Smooth muscle cell (in vitro differentiated cells): Measurements from ENCODE around the gene RO60. TPM values are rescaled to one million over a fixed set of nuclear protein-coding genes. Genes with fewer than 3 reads are reported as not detected.

ENCODE experiments used
- DNase-seq: peaks from one replicate; lab custom pipeline; 2025; ENCODE audit not compliant: unreplicated experiment; lab: John Stamatoyannopoulos, UW
- H2AFZ ChIP-seq: fragments of 200-600 bp; sonication (generic); 2 replicates; pipeline ENCODE4 v1.6.0; 2016; ENCODE audit warnings: antibody characterized with exemption, low read depth, mild to moderate bottlenecking
- H3F3A ChIP-seq: fragments of 200-600 bp; sonication (generic); 2 replicates; pipeline ENCODE4 v1.6.0; 2017; ENCODE audit warnings: antibody characterized with exemption, low read depth
- H3K27ac ChIP-seq: fragments of 200-600 bp; sonication (generic); 2 replicates; pipeline ENCODE4 v1.5.1; 2016; ENCODE audit warnings: low read depth, mild to moderate bottlenecking
- H3K27me3 ChIP-seq: fragments of 200-600 bp; sonication (generic); 2 replicates; pipeline ENCODE4 v1.6.1; 2016; ENCODE audit warnings: low read depth, mild to moderate bottlenecking
- H3K36me3 ChIP-seq: fragments of 200-600 bp; sonication (generic); 2 replicates; pipeline ENCODE4 v1.5.1; 2016; ENCODE audit warnings: low read depth
- H3K4me1 ChIP-seq: fragments of 200-600 bp; sonication (generic); 2 replicates; pipeline ENCODE4 v1.5.1; 2016; ENCODE audit warnings: low read depth
- H3K4me2 ChIP-seq: fragments of 200-600 bp; sonication (generic); 2 replicates; pipeline ENCODE4 v1.6.0; 2016; ENCODE audit warnings: mild to moderate bottlenecking
- H3K4me3 ChIP-seq: fragments of 200-600 bp; sonication (generic); 2 replicates; pipeline ENCODE4 v1.5.1; 2016; ENCODE audit warnings: mild to moderate bottlenecking
- H3K79me2 ChIP-seq: fragments of 200-600 bp; sonication (generic); 2 replicates; pipeline ENCODE4 v1.6.0; 2016; ENCODE audit warnings: low read depth, mild to moderate bottlenecking
- H3K9ac ChIP-seq: fragments of 200-600 bp; sonication (generic); 2 replicates; pipeline ENCODE4 v1.6.0; 2016; ENCODE audit warnings: low read depth
- H3K9me3 ChIP-seq: fragments of 200-600 bp; sonication (generic); replicated peaks from 2 replicates; pipeline ENCODE4 v1.5.1; 2016; ENCODE audit warnings: low read depth
- H4K20me1 ChIP-seq: fragments of 200-600 bp; sonication (generic); 2 replicates; pipeline ENCODE4 v1.6.0; 2016; ENCODE audit warnings: low read depth
- CTCF ChIP-seq: fragments of 200-600 bp; sonication (generic); IDR thresholded peaks from 2 replicates; pipeline ENCODE4 v1.5.1; 2017; ENCODE audit warnings: borderline replicate concordance, mild to moderate bottlenecking, antibody characterized with exemption; ENCODE audit not compliant: insufficient read depth, poor library complexity, severe bottlenecking
- WGBS: methylation state at CpG from one replicate; pipeline ENCODE4 v1.1.7; 2016; ENCODE audit warnings: low lambda C conversion rate; 5-methylcytosine and 5-hydroxymethylcytosine counted together
- polyA plus RNA-seq: library from polyadenylated mRNA; unstranded; fragments of >200 nt; fragmentation: Nextera tagmentation; extraction: Ambion mirVana; gene quantifications from 2 replicates; pipeline ENCODE4 v1.2.1, GENCODE V29; 2016
- total RNA-seq: library from RNA; depleted of rRNA; stranded (reverse); fragments of >200 nt; gene quantifications from 2 replicates; pipeline ENCODE4 v1.2.3, GENCODE V29; 2014

RO60 gene
- total and polyA plus RNA-seq, 2 experiments from 2014 or later: 114 to 124 TPM

DNA sequence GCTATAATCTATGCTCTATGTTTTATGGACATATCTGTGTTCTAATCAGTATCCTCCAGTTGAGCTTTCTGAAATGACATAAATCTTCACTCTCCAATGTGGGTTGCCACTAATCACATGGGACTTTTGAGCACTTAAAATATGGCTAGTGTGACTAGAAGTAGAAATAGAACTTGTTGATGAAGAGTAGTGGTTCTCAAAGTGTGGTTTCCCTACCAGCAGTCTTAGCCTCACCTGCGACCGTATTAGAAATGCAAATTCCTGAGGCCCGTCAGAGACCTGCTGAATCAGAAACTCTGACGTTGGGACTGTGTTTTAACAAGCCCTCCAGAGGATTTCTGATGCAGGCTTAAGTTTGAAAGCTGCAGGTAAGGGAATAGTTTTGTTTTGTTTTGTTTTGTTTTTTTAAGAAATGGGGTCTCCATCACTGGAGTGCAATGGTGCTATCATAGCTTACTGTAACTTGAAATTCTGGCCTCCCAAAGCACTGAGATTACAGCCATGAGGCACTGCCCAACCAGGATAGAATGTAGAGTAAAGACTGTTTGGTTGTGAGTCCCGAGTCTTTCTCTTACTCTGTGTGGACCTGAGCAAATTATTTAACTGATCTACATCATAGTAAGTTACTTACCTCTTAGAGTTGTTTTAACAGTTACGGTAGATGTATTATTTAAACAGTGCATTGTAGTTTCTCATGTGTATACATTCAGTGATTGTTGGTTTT, 24.1 kb downstream of the RO60 start:
- H3K4me3 ChIP-seq: no peak overlapping the region
- no peak for DNase-seq
- no peak for TF ChIP-seq CTCF
- H3K4me1 ChIP-seq: no peaks in the 10 kb centered on the region
- no peak overlapping the region for H3K4me2 ChIP-seq
- H3K79me2 ChIP-seq: no peaks in the 10 kb centered on the region
- H2AFZ ChIP-seq: no peak overlapping the region
- no peaks in the 10 kb centered on the region for H4K20me1 ChIP-seq
- H3K9me3 ChIP-seq: no peaks in the 10 kb centered on the region
- H3K27ac ChIP-seq: no peak overlapping the region
- H3K9ac ChIP-seq: no peak overlapping the region
- no peaks in the 10 kb centered on the region for H3F3A ChIP-seq
- peaks cover 44% of the 10 kb centered on the region for H3K36me3 ChIP-seq
- 94% methylated on average over 6 of the region's 6 CpGs for WGBS
- H3K27me3 ChIP-seq: no peaks in the 10 kb centered on the region

GRCh38 chr1:193085263-193085662, 25.9 kb downstream of the RO60 start:
- H3K4me2 ChIP-seq: no peak overlapping the region
- no peaks in the 10 kb centered on the region for H3K27me3 ChIP-seq
- no peaks in the 10 kb centered on the region for H3K9me3 ChIP-seq
- H4K20me1 ChIP-seq: no peaks in the 10 kb centered on the region
- peaks cover 36% of the 10 kb centered on the region for H3K36me3 ChIP-seq
- no peaks in the 10 kb centered on the region for H3K79me2 ChIP-seq
- no peak overlapping the region for H2AFZ ChIP-seq
- no peak for DNase-seq
- TF ChIP-seq CTCF: no peak
- no peak overlapping the region for H3K27ac ChIP-seq
- H3K4me3 ChIP-seq: no peak overlapping the region
- H3K9ac ChIP-seq: no peak overlapping the region
- H3K4me1 ChIP-seq: no peaks in the 10 kb centered on the region
- no peaks in the 10 kb centered on the region for H3F3A ChIP-seq
- 97% methylated on average over 1 of the region's 1 CpG for WGBS

GRCh38 chr1:193086342-193086741, 26.9 kb downstream of the RO60 start:
- TF ChIP-seq CTCF: no peak
- Histone ChIP-seq H3K4me2 (no peak overlapping the region), H3K4me1 (no peaks in the 10 kb centered on the region), H3K9me3 (no peaks in the 10 kb centered on the region), H3K4me3 (no peak overlapping the region), H4K20me1 (no peaks in the 10 kb centered on the region), H3F3A (no peaks in the 10 kb centered on the region), H3K79me2 (no peaks in the 10 kb centered on the region), H3K36me3 (peaks cover 32% of the 10 kb centered on the region), H2AFZ (no peak overlapping the region), H3K9ac (no peak overlapping the region), H3K27ac (no peak overlapping the region), H3K27me3 (no peaks in the 10 kb centered on the region)
- no peak for DNase-seq
- 95% methylated on average over 3 of the region's 3 CpGs for WGBS

- H2AFZ ChIP-seq: no peak overlapping the region
- no peaks in the 10 kb centered on the region for H3K9me3 ChIP-seq
- no peaks in the 10 kb centered on the region for H3F3A ChIP-seq
- TF ChIP-seq CTCF: no peak
- no peaks in the 10 kb centered on the region for H3K79me2 ChIP-seq
- H3K27me3 ChIP-seq: no peaks in the 10 kb centered on the region
- no peak for DNase-seq
- H3K36me3 ChIP-seq: peaks cover 25% of the 10 kb centered on the region
- H3K4me3 ChIP-seq: no peak overlapping the region
- no peaks in the 10 kb centered on the region for H3K4me1 ChIP-seq
- no peaks in the 10 kb centered on the region for H4K20me1 ChIP-seq
- H3K27ac ChIP-seq: peak overlapping the region; percentile 1
- no peak overlapping the region for H3K9ac ChIP-seq
- 71% methylated on average over 3 of the region's 3 CpGs for WGBS
- H3K4me2 ChIP-seq: no peak overlapping the region
Measured at GRCh38 chr1:193087893-193088292, 28.5 kb downstream of the RO60 start.
